ENCODE results near the gene ABLIM3.

ABLIM3 gene

GRCh38 chr5:149195337-149195887 is 54.1 kb downstream of the ABLIM3 start:
- DNase-seq: no peak

GRCh38 chr5:149195962-149196361 is 54.7 kb downstream of the ABLIM3 start:
- DNase-seq: no peak

GRCh38 chr5:149198148-149198547 is 56.9 kb downstream of the ABLIM3 start:
- DNase-seq: no peak

- no peak for DNase-seq
These were observed 59.1 kb downstream of the ABLIM3 start for GRCh38 chr5:149200355-149200754.

GRCh38 chr5:149201121-149201637 is 59.9 kb downstream of the ABLIM3 start:
- DNase-seq: no peak

GRCh38 chr5:149202910-149203451 is 61.7 kb downstream of the ABLIM3 start:
- DNase-seq: no peak

GRCh38 chr5:149203921-149204441 is 62.7 kb downstream of the ABLIM3 start:
- no peak for DNase-seq

- no peak for DNase-seq
These were observed 64.6 kb downstream of the ABLIM3 start for GRCh38 chr5:149205625-149206523.

GRCh38 chr5:149206524-149207141 is 65.3 kb downstream of the ABLIM3 start:
- no peak for DNase-seq

- no peak for DNase-seq
These were observed 66.5 kb downstream of the ABLIM3 start for GRCh38 chr5:149207831-149208230.

- DNase-seq: no peak
These were observed 68.9 kb downstream of the ABLIM3 start for GRCh38 chr5:149210225-149210624.

- DNase-seq: no peak
These were observed 69.7 kb downstream of the ABLIM3 start for GRCh38 chr5:149210968-149211490.

- DNase-seq: no peak
These were observed 70.3 kb downstream of the ABLIM3 start for GRCh38 chr5:149211566-149211965.

GRCh38 chr5:149212198-149212951 is 71.1 kb downstream of the ABLIM3 start:
- no peak for DNase-seq

- no peak for DNase-seq
These were observed 72.1 kb downstream of the ABLIM3 start for GRCh38 chr5:149213264-149213880.

- no peak for DNase-seq
These were observed 74.3 kb downstream of the ABLIM3 start for GRCh38 chr5:149215478-149216090.

GRCh38 chr5:149216496-149216895 is 75.2 kb downstream of the ABLIM3 start:
- no peak for DNase-seq

- DNase-seq: peak; percentile 68
These were observed 76.0 kb downstream of the ABLIM3 start for GRCh38 chr5:149217096-149217802.

GRCh38 chr5:149217803-149218155 is 76.5 kb downstream of the ABLIM3 start:
- peak; percentile 68 for DNase-seq

GRCh38 chr5:149219584-149219983 is 78.3 kb downstream of the ABLIM3 start:
- no peak for DNase-seq

GRCh38 chr5:149220750-149221149 is 79.5 kb downstream of the ABLIM3 start:
- DNase-seq: no peak
